Neural progenitor cell (in vitro differentiated cells): Measurements from ENCODE around the gene CUBN.

Experiments used
- EZH2 ChIP-seq: fragments of 200-600 bp; sonication (generic); IDR thresholded peaks from 2 replicates; pipeline ENCODE4 v1.6.1; 2017; ENCODE audit warnings: antibody characterized with exemption, mild to moderate bottlenecking, moderate library complexity
- EZH2phosphoT487 ChIP-seq: fragments of 200-600 bp; sonication (generic); IDR thresholded peaks from 2 replicates; pipeline ENCODE4 v1.6.1; 2017; ENCODE audit warnings: antibody characterized with exemption
- TF ChIP-seq, protein P1 (sequence below): fragments of 200-600 bp; sonication (generic); IDR thresholded peaks from 2 replicates; pipeline ENCODE4 v1.5.1; 2017; ENCODE audit warnings: antibody characterized with exemption, mild to moderate bottlenecking

DNA sequence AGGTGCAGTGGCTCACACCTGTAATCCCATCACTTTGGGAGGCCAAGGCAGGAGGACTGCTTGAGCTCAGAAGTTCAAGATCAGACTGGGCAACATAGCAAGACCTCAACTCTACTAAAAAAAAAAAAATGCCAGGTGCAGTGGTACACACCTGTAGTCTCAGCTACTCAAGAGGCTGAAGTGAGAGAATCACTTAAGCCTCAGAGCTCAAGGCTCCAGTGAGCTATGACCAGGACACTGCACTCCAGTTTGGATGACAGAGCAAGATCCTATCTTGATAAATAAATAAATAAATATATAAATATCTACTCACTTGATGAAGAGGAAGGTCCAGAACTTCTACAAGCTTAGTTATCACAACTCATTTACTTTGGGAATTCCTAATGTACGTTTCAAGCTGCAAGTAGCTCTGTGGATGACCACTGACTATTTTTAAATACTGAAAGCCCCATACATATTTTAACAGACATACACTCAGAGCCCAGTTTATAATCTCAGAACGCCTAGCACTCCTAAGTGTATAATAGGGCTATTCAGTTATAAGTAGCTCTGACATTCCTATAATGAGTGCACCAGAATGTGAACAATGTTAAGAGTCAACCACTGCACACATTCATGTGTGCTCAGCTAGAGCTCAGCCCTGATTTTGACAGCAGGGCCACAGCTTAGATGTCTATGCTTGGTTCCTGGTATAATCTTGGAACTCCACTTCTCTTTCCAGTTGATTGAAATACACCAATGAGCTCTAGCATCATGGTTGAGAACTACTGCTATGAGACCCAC is 119.1 kb downstream of the CUBN start:
- TF ChIP-seq EZH2phosphoT487, result no peak
- TF ChIP-seq, protein P1, sequence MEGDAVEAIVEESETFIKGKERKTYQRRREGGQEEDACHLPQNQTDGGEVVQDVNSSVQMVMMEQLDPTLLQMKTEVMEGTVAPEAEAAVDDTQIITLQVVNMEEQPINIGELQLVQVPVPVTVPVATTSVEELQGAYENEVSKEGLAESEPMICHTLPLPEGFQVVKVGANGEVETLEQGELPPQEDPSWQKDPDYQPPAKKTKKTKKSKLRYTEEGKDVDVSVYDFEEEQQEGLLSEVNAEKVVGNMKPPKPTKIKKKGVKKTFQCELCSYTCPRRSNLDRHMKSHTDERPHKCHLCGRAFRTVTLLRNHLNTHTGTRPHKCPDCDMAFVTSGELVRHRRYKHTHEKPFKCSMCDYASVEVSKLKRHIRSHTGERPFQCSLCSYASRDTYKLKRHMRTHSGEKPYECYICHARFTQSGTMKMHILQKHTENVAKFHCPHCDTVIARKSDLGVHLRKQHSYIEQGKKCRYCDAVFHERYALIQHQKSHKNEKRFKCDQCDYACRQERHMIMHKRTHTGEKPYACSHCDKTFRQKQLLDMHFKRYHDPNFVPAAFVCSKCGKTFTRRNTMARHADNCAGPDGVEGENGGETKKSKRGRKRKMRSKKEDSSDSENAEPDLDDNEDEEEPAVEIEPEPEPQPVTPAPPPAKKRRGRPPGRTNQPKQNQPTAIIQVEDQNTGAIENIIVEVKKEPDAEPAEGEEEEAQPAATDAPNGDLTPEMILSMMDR, result no peak
- TF ChIP-seq EZH2, result no peak
